ENCODE measurements around the gene ABCG2.

ABCG2 gene

GRCh38 chr4:88196523-88197185 lies 38.2 kb upstream of the ABCG2 start:
- no peak for DNase-seq (ENCODE audit: low read depth)
- no peak overlapping the region for H3K4me3 ChIP-seq (ENCODE audit: low read depth, low read length)
- no peak for TF ChIP-seq CTCF (IDR thresholded peaks at IDR 0.05; ENCODE audit: control insufficient read depth, extremely low read depth, insufficient read depth)

- H3K4me3 ChIP-seq (ENCODE audit: low read depth, low read length) = no peak overlapping the region
- TF ChIP-seq CTCF (IDR thresholded peaks at IDR 0.05; ENCODE audit: control insufficient read depth, extremely low read depth, insufficient read depth) = no peak
- DNase-seq (ENCODE audit: low read depth) = no peak
Measured at GRCh38 chr4:88196013-88196365, 37.5 kb upstream of the ABCG2 start.

GRCh38 chr4:88195328-88196012 lies 37.0 kb upstream of the ABCG2 start:
- H3K4me3 ChIP-seq (ENCODE audit: low read depth, low read length) = no peak overlapping the region
- no peak for DNase-seq (ENCODE audit: low read depth)
- no peak for TF ChIP-seq CTCF (IDR thresholded peaks at IDR 0.05; ENCODE audit: control insufficient read depth, extremely low read depth, insufficient read depth)

GRCh38 chr4:88191404-88191803 lies 33.0 kb upstream of the ABCG2 start:
- DNase-seq (ENCODE audit: low read depth) = peak; percentile 54
- H3K4me3 ChIP-seq (ENCODE audit: low read depth, low read length) = no peak overlapping the region
- TF ChIP-seq CTCF (IDR thresholded peaks at IDR 0.05; ENCODE audit: control insufficient read depth, extremely low read depth, insufficient read depth) = no peak

- no peak for TF ChIP-seq CTCF (IDR thresholded peaks at IDR 0.05; ENCODE audit: control insufficient read depth, extremely low read depth, insufficient read depth)
- H3K4me3 ChIP-seq (ENCODE audit: low read depth, low read length) = no peak overlapping the region
- no peak for DNase-seq (ENCODE audit: low read depth)
Measured at GRCh38 chr4:88189881-88190585, 31.6 kb upstream of the ABCG2 start.

- DNase-seq (ENCODE audit: low read depth) = no peak
- no peak overlapping the region for H3K4me3 ChIP-seq (ENCODE audit: low read depth, low read length)
- TF ChIP-seq CTCF (IDR thresholded peaks at IDR 0.05; ENCODE audit: control insufficient read depth, extremely low read depth, insufficient read depth) = no peak
Measured at GRCh38 chr4:88189418-88189738, 30.9 kb upstream of the ABCG2 start.
